Measurements from ENCODE around the gene RANBP10. TPM values are rescaled to one million over a fixed set of nuclear protein-coding genes. Genes with fewer than 3 reads are reported as not detected.

Gene RANBP10
- total and polyA plus RNA-seq, 2 of the 13 experiments (the other 11 are each of a cell fraction or from before 2014, with no cell fraction given), result 9.2 to 22.7 TPM

GRCh38 chr16:67842509-67843342, 36.4 kb upstream of the RANBP10 start (continued):
- TF ChIP-seq, protein P1, sequence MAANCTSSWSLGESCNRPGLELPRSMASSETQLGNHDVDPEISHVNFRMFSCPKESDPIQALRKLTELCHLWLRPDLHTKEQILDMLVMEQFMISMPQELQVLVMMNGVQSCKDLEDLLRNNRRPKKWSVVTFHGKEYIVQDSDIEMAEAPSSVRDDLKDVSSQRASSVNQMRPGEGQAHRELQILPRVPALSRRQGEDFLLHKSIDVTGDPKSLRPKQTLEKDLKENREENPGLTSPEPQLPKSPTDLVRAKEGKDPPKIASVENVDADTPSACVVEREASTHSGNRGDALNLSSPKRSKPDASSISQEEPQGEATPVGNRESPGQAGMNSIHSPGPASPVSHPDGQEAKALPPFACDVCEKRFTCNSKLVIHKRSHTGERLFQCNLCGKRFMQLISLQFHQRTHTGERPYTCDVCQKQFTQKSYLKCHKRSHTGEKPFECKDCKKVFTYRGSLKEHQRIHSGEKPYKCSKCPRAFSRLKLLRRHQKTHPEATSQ (CRISPR knock-in tag; IDR thresholded peaks at IDR 0.05; ENCODE audit: borderline replicate concordance), result no peak
- TF ChIP-seq CC2D1A (CRISPR knock-in tag; IDR thresholded peaks at IDR 0.05) (no peak), ZBTB1 (CRISPR knock-in tag; IDR thresholded peaks at IDR 0.05; ENCODE audit: borderline replicate concordance) (no peak), ZBTB2 (CRISPR knock-in tag; IDR thresholded peaks at IDR 0.05; ENCODE audit: low read depth) (0 out of 2 replicates have a peak, but pooled peaks have one; percentile 36), PPARG (CRISPR knock-in tag; conservative IDR thresholded peaks at IDR 0.05) (no peak), YY1 (IDR thresholded peaks at IDR 0.05; ENCODE audit: insufficient read depth, insufficient replicate concordance, low read depth, low read length) (peak; percentile 77), KDM4B (CRISPR knock-in tag; IDR thresholded peaks at IDR 0.05) (no peak), HNF4A (CRISPR knock-in tag; IDR thresholded peaks at IDR 0.05) (no peak), PAF1 (CRISPR knock-in tag; IDR thresholded peaks at IDR 0.05) (no peak), ZBTB3 (CRISPR knock-in tag; IDR thresholded peaks at IDR 0.05; ENCODE audit: borderline replicate concordance, low read depth) (no peak), BCL6 (CRISPR knock-in tag; IDR thresholded peaks at IDR 0.05) (no peak), TBX3 (IDR thresholded peaks at IDR 0.05; ENCODE audit: borderline replicate concordance) (no peak), ZNF784 (CRISPR knock-in tag; IDR thresholded peaks at IDR 0.05; ENCODE audit: borderline replicate concordance) (peak; percentile 96), POLR2G (IDR thresholded peaks at IDR 0.05; ENCODE audit: low read depth, low read length) (no peak), NFIB (CRISPR knock-in tag; IDR thresholded peaks at IDR 0.05; ENCODE audit: borderline replicate concordance) (no peak), STAT6 (CRISPR knock-in tag; IDR thresholded peaks at IDR 0.05; ENCODE audit: borderline replicate concordance) (no peak)
- TF ChIP-seq, protein P2, sequence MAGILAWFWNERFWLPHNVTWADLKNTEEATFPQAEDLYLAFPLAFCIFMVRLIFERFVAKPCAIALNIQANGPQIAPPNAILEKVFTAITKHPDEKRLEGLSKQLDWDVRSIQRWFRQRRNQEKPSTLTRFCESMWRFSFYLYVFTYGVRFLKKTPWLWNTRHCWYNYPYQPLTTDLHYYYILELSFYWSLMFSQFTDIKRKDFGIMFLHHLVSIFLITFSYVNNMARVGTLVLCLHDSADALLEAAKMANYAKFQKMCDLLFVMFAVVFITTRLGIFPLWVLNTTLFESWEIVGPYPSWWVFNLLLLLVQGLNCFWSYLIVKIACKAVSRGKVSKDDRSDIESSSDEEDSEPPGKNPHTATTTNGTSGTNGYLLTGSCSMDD (CRISPR knock-in tag; IDR thresholded peaks at IDR 0.05), result no peak
- TF ChIP-seq, protein P3, sequence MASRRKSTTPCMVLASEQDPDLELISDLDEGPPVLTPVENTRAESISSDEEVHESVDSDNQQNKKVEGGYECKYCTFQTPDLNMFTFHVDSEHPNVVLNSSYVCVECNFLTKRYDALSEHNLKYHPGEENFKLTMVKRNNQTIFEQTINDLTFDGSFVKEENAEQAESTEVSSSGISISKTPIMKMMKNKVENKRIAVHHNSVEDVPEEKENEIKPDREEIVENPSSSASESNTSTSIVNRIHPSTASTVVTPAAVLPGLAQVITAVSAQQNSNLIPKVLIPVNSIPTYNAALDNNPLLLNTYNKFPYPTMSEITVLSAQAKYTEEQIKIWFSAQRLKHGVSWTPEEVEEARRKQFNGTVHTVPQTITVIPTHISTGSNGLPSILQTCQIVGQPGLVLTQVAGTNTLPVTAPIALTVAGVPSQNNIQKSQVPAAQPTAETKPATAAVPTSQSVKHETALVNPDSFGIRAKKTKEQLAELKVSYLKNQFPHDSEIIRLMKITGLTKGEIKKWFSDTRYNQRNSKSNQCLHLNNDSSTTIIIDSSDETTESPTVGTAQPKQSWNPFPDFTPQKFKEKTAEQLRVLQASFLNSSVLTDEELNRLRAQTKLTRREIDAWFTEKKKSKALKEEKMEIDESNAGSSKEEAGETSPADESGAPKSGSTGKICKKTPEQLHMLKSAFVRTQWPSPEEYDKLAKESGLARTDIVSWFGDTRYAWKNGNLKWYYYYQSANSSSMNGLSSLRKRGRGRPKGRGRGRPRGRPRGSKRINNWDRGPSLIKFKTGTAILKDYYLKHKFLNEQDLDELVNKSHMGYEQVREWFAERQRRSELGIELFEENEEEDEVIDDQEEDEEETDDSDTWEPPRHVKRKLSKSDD (CRISPR knock-in tag; IDR thresholded peaks at IDR 0.05; ENCODE audit: low read depth), result no peak

Measured in HepG2 (cell line).